NCI-H2196 treated with DMSO at 0.1 percent for 48 hours (cell line): ENCODE results near the gene HSD11B1L.

Experiments used
- DNase-seq: peaks from one replicate; lab custom pipeline; 2025; ENCODE audit not compliant: unreplicated experiment; lab: John Stamatoyannopoulos, UW

HSD11B1L gene

DNA sequence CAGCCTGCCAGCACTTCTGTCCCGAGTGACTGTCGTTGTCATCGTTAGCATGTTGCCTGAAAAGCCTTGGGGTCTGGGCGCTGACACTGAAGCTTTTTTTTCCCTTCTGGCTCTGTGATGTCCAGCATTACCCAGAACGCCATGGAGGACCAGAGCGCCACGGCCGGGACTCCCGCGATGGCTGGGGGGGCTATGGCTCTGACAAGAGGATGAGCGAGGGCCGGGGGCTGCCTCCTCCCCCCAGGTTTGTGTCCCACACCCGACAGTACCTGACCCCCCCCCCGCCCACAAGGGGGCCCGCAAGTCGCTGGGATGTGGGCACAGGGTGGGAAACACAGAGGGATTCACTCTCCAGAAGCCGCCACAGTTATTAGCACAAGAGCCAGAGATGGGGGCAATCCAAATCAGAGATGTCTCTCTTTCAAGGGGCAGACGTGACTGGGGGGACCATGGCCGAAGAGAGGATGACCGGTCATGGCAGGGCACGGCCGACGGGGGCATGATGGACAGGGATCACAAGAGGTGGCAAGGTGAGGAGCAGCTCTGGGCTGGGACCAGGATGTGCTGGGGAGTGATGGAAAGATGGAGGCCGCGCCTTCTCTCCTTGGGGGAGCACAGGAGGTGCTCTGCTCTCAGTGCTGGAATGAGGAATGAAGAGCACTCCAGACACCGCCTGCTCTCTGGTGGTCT, 13.8 kb upstream of the HSD11B1L start:
- no peak for DNase-seq

DNA sequence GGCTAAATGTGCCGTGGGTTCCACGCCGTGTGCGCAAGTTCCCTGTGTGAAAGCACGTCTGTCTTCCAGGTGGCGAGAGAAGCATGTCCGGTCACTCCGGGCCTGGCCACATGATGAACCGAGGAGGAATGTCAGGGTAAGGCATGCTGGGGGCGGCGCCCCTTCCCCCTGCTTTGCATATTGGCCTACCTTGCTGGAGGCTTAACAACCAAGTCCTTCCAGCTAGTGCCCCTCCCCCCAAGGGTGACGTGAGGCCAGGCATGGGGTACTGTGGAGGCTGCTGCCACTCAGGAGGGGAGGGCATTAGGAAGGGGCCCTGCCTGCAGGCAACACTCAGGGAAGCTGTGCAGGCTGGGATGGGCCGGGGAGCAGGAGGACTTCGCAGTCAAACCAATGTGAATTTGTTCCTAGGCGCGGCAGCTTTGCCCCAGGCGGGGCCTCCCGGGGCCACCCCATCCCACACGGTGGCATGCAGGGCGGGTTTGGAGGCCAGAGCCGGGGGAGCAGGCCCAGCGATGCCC, 13.0 kb upstream of the HSD11B1L start:
- no peak for DNase-seq

DNA sequence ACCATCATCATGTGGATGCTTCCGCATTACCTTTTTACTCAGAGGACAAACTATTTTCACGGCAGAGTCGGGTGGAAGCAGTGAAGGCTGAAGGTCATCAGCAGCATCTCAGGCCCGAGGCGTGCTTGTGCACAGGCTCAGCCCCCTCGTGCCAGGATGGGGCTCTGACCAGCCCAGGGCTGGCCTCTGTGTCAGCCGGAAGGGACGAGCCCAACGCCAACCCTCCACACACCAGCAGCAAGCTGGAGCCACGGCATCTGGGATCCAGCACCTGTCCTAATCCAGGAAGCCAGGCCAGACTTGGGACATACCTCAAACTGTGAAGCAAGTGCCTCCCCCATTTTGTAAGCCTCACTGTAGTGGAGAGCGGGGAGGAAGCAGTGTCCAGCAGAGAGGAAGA, 11.6 kb upstream of the HSD11B1L start:
- no peak for DNase-seq

DNA sequence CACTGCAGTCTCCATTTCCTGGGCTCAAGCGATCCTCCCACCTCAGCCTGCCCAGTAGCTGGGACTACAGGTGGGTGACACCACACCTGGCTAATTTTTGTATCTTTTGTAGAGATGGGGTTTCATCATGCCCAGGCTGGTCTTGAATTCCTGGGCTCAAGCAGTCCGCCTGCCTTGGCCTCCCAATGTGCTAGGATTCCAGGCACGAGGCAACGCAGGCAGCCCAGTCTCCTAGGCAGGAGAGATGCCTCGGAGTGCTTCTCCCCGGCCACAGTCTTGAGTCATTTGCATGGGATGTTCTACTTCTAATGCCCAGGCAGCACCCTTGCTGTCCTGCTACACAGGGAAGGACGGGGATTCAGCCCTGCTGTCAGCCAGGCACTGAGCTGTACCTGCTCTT, 9.2 kb upstream of the HSD11B1L start:
- no peak for DNase-seq

DNA sequence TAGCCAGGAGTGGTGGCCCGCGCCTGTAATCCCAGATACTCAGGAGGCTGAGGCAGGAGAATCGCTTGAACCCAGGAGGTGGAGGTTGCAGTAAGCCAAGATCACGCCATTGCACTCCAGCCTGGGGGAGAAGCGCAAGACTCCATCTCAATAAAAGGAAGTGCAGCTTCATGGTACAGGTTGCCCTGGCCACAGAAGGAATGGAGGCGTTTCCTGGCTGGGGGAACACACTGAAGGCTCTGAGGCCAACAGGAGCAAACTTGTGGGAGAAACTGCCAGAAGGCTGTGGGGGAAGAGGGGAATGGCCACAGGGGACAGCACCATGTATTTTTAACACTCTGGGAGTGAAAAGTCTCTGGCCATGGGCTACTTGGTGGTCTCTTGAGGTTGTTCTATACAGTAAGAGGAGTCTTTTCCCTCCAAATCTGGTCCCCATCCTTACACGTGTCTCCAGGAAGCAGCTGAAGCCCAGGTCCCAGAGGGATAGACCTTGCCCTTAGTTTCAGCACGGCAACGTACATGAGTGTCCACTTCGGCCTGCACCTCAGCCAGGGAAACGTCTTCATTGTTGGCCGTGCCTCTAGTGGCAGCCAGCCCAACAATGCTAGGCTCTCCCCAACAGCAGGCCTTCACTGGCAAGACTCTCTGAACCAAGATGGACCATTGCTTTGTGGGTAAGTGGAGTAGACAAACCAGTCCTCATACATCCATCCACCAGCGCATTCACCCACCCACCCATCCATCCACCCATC, 7.9 kb upstream of the HSD11B1L start:
- no peak for DNase-seq

DNA sequence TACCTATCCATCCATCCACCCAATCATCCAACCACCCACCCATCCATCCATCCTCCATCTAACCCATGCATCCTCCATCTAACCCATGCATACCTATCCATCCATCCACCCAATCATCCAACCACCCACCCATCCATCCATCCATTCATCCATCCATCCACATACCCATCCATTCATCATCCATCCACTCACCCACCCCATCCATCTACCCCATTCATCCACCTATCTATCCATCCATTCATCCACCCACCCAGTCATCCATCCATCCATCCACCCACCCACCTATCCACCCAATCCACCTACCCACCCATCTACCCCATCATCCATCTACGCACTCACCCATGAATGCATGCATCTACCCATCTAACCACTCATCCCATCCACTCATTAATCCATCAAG, 7.1 kb upstream of the HSD11B1L start:
- no peak for DNase-seq

DNA sequence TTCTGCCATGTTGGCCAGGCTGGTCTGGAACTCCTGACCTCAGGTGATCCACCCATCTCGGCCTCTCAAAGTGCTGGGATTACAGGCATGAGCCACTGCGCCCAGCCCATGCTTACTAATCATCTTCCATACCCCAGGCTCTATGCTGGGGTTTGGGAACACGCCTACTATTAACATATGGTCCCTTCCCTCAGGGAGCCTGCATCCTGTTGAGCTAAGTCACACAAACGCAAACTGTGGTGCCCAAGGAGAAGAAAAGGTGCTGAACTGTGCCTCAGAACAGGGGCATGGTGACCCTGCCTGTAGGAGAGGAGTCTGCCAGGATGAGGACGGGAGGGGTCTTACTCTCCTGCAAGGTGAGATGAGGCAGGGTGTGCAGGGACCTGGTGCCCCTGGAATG, 6.1 kb upstream of the HSD11B1L start:
- no peak for DNase-seq

DNA sequence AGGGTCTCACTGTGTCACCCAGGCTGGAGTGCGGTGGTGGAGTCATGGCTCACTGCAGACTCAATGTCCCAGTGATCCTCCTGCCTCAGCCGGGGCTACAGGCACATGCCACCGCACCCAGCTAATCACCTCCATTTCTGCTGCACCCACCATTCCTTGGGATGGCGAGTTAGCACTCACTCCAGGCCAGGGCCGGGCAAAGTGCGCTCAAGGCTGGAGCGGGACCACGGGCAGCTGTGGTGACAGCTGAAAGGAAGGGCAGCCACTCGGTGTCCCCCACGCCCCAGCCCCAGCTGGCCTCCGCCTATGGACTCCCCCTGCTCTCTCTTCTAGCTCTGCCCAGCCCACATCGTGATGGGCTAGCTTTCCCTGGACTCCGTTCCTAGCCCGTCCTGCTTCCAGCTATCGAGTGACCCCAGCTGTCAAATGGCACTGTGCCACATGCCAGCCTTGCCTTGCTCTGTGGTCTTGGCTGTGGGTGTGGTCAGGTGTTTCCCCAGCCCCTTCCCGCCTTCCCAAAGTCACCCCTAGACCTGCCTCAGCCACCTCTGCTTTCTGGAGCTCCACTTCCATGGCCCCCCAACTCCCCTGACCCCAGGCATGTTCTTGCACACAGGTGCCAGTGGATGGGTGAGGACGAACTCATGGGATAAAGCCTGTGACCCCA, 4.6 kb upstream of the HSD11B1L start:
- DNase-seq = no peak

DNA sequence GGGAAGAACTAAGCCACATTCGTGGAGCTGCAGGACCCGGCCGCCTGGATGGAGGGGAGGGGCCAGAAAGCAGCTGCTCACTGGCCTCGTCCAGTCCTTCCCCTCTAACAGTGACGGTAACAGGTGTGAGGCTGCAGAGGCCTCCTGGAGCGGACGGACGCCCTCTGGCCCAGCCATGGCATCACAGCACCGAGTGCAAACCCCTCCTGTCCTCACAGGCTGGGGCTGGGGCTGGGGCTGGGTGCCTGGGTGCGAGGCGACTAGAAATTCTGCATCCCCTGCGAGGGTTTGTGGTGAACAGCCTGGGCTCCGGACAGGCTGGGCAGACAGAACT, 4.1 kb upstream of the HSD11B1L start:
- no peak for DNase-seq

DNA sequence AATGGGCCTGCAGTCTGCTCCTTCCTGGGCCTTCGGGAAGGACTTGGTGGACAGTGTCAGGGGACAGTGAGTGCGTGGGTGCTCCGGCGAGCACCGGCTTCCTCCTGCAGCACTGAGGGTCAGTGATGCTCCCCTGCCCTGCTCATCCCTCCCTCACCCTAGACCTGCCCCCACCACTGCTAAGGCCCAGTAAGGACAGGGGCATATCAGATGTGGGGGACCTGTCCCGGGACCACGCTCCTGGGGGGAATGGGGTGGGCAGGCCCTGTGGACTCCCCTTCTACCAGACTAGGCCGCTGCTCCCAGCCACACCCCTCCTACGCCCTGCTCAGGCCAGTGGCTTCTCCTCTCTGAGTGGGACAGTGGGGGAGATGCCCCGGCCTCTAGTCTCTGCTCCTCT, 3.7 kb upstream of the HSD11B1L start:
- no peak for DNase-seq

DNA sequence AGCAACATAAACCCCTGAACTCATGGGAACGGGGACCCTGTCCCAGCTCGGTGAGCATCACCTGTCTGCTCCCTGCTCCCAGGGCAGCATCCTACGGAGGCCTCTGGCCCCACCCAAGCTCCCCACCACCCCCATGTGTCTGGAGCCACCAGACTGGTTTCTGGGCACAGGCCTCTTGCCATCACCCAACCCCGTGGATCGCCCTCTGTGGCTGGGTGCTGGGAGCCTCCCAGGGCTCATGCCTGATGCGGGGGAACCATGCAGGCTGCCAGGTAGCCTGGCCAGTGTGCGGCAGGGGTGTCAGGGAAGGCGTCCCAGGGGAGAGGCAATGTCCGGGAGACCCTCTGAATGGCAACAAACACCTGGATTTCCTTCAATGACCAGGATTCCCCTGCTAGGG, 3.2 kb upstream of the HSD11B1L start:
- DNase-seq = no peak

DNA sequence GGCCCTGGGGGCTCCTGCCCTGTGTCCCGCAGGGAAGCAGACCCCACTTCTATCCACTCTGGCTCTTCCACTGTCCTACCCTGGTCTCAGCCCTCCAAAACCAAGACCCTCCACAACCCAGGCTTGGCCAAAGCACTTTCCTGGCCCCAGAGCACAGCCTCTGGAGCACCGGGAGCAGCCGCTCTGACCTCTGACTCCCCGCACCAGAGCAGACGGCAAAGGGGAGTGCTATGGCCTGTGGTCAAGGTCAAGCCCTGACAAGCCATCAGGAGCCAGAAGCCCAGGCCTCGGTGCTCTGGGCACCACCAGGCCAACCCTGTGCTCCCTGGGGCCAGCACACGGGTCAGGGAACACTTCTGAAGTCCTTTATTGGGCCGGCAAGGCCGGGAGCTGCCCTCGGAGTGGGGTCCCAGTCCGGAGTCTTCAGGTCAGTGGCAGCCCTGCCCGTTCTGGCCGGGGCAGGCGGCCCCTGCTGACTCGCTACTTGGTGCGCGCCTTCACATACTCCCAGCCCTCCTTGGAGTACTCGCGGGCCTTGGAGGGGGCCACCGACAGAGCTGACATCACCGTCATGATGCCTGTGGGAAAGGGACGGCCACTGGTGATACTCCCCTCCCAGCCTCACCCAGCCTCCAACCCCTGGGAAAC, 2.6 kb upstream of the HSD11B1L start:
- no peak for DNase-seq

DNA sequence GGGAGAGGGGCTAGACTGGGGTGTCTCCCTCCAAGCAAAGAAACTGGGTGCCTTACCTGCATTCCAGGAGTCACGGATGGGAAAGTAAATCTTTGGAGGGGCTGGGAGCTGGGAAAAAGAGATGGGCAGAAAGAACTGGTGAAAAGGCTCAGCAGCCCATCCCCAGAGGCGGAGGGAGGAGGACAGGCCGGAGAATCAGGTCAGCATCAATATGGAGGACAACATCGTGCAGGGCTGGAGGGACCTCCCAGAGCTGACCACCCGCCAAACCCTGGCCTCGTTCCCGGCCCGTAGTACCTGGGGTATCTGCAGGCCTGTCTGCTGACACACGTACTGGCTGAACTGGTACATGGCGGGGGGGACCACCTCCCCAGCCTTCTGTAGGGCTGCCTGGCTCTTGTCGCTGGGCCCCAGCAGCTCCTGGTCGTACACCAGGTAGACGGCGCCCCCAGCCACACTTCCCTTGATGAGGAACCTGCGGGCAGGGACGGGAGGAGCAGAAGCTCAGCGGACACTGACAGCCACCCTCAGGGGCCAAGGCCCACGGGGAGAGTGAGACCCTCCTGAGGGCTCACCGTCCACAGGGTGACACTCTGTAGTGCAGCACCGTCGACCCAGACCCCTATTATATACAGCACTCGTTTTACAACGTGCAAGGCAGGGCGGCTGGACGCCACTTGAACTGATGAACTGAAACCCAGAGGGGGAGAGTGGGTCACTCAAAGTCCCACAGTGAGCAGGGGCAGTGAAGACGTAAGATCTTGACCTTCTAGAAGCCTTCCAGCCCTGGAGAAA, 1.3 kb upstream of the HSD11B1L start:
- DNase-seq = no peak

DNA sequence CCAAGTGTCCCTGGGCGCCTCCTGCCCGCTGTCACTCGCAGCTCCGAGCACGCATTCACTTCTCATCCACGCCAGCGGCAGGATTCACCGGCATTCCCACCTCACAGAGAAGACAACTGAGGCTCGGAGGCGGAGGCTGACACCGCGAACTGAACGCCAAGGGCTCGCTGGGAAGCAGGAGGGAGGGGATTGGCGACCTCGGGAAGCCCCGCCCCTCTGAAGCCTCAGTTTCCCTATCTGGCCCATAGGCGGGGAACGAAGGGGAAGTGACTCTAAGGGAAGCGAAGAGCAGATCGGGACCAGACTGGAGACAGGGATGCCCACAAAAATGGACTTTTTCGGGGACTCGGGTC, 767 bp upstream of the HSD11B1L start:
- no peak for DNase-seq

DNA sequence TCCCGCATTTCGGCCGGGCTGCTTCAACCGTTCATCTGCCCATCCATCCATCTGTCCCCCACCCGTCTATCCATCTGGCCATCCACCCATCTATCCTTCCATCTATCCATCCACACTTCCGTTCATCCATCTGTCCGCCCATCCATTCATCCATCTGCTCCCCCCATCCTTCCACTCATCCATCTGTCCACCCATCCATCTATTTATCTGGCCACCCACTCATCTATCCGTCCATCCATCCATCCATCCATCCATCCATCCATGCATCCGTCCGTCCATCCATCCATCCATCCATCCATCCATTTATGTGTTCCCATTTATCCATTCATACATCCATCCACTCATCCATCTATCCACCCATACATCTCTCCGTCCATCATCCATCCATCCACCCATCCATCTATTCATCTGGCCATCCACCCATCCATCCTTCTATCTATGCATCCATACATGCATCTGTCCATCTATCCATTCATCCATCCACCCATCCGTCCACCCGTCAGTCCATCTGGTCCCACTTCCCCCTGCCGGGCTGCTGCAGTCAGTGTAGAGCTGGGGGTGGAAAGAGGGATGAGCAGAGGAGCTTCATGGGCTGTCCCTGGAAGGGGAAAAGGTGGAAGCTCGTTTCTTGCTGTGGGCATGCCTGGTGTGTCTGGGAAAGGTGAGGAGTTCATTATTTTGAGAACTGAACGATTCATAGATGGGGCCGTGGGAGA, 722 bp downstream of the HSD11B1L start:
- no peak for DNase-seq

DNA sequence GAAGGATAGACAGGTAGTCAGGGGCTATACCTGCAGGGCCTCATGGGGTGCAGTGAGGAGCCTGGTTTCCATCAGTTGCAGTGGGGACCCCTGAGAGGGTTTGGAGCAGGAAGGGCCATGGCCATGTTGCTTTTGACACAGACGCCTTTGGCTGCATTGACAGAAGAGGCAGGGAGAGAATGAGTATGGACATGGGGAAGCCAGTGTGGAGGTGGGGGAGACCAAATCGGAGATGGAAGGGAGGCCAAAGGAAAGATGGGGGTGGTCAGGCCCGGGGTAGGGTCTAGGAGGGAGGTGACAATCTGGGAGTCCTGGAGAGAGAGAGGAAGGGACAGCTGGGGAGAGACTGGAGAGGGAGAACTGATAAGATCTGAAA, 1.3 kb downstream of the HSD11B1L start:
- DNase-seq = no peak

DNA sequence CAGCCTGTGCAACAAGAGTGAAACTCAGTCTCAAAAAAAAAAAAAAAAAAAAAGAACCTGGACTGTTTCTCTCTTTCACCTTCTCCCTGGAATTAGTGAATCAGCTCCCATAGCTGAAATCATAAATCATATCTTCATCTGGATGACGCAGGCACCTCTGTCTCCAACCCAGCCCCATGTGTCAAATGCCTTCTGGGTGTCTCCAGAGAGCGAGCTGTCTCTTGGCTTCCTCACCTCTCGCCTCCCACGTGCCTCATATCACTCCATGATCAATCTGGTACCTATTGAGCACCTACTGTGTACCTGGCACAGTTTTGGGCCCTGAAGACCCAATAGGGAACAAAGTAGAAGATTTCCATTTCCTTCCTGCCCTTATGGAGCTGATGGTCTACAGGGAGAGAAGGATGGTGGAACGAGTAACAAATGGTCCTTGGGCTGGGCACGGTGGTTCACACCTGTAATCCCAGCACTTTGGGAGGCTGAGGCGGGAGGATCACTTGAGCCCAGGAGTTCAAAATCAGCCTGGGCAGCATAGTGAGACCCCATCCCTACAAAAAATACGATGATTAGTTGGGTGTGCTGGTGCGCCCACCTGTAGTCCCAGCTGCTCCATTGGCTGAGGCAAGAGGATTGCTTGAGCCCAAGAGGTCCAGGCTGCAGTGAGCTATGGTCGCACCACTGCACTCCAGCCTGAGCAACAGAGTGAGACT, 2.5 kb downstream of the HSD11B1L start:
- no peak for DNase-seq

DNA sequence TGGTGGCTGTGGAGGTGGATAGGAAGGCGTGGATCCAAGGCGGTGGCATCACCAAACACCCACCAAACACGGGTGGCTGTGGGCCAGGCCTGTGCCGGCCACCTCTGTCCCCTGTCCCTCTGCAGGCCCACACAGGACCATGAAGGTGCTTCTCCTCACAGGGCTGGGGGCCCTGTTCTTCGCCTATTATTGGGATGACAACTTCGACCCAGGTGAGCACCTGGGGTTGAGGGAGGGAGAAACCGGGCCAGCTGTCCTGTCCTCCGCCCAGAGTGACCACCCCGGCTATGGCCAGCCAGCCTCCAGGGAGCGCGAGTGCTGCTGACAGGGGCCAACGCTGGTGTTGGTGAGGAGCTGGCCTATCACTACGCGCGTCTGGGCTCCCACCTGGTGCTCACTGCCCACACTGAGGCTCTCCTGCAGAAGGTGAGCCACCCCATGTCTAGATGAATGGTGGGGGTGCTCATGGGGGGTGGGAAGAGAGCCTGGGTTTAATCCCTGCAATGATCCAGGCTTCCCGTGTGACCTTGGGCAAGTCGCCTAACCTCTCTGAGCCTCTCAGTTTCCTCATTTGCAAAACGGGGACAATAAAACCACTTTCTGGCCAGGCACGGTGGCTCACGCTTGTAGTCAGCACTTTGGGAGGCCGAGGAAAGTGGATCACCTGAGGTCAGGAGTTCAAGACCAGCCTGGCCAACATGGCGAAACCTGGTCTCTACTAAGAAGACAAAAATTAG, 4.0 kb downstream of the HSD11B1L start:
- DNase-seq = no peak

DNA sequence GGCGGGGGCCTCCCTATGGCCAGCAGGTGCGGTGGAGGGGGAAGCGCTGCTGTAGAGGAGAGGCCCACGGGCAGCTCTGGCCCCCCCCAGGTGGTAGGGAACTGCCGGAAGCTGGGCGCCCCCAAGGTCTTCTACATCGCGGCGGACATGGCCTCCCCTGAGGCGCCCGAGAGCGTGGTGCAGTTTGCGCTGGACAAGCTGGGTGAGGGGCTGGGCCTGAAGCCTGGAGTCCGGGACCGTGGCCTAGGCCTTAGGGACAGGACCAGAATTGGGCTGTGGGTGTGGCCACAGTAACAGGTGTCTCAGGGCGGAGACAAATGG, 5.5 kb downstream of the HSD11B1L start:
- no peak for DNase-seq
